ENCODE data around the gene HDAC4.

Gene HDAC4

GRCh38 chr2:239002591-239002953 lies 398.2 kb downstream of the HDAC4 start (continued):
- TF ChIP-seq ZNF274 (IDR thresholded peaks at IDR 0.05; ENCODE audit: low read length), result no peak
- TF ChIP-seq ZNF274 (tag by site-specific recombination; IDR thresholded peaks at IDR 0.05; ENCODE audit: borderline replicate concordance), result no peak

- Histone ChIP-seq H3K36me3 (ENCODE audit: control insufficient read depth in 2 of 2, insufficient read depth in 1 of 2, low read length in 2 of 2) (no peaks in the 10 kb centered on the region), H3K27ac (ENCODE audit: extremely low read depth, low read depth, low read length) (no peak overlapping the region), H3K4me3 (ENCODE audit: low read depth, low read length) (no peak overlapping the region), H3K4me1 (ENCODE audit: control insufficient read depth, insufficient read depth, low read length) (no peaks in the 10 kb centered on the region), H3K9me3 (ENCODE audit: control insufficient read depth, insufficient read depth, low read depth, low read length) (no peaks in the 10 kb centered on the region)
- ChIA-PET POLR2A (no interaction called here), CTCF (no interaction called here)
- no peak for TF ChIP-seq ZNF292 (tag by site-specific recombination; IDR thresholded peaks at IDR 0.05; ENCODE audit: borderline replicate concordance, low read depth)
- TF ChIP-seq ZBTB21 (tag by site-specific recombination; IDR thresholded peaks at IDR 0.05), result no peak
- TF ChIP-seq ZBTB48 (tag by site-specific recombination; IDR thresholded peaks at IDR 0.05), result no peak
- no peak for TF ChIP-seq ZNF664 (tag by site-specific recombination; IDR thresholded peaks at IDR 0.05)
- no peak for TF ChIP-seq YY1 (tag by site-specific recombination; IDR thresholded peaks at IDR 0.05)
- TF ChIP-seq TSHZ1 (tag by site-specific recombination; IDR thresholded peaks at IDR 0.05; ENCODE audit: borderline replicate concordance), result no peak
- no peak for TF ChIP-seq GLIS1 (tag by site-specific recombination; IDR thresholded peaks at IDR 0.05)
- TF ChIP-seq ZNF513 (tag by site-specific recombination; IDR thresholded peaks at IDR 0.05), result no peak
- no peak for TF ChIP-seq YY2 (tag by site-specific recombination; IDR thresholded peaks at IDR 0.05)
- TF ChIP-seq HIC1 (tag by site-specific recombination; IDR thresholded peaks at IDR 0.05), result no peak
- no peak for TF ChIP-seq ZBTB20 (tag by site-specific recombination; IDR thresholded peaks at IDR 0.05)
- TF ChIP-seq PRDM4 (tag by site-specific recombination; IDR thresholded peaks at IDR 0.05), result no peak
- no peak for TF ChIP-seq ZBTB26 (tag by site-specific recombination; optimal IDR thresholded peaks at IDR 0.05)
- no peak for TF ChIP-seq ZNF184 (tag by site-specific recombination; IDR thresholded peaks at IDR 0.05)
- no peak for TF ChIP-seq EGR2 (tag by site-specific recombination; IDR thresholded peaks at IDR 0.05; ENCODE audit: low read depth)
- TF ChIP-seq ZNF555 (tag by site-specific recombination; conservative IDR thresholded peaks at IDR 0.05), result no peak
- TF ChIP-seq ZNF670 (tag by site-specific recombination; IDR thresholded peaks at IDR 0.05; ENCODE audit: low read depth), result no peak
- no peak for TF ChIP-seq ZNF280D (tag by site-specific recombination; IDR thresholded peaks at IDR 0.05)
- no peak for TF ChIP-seq ZBTB1 (tag by site-specific recombination; IDR thresholded peaks at IDR 0.05)
Measured at GRCh38 chr2:239001794-239002193, 399.0 kb downstream of the HDAC4 start.
